H9 (cell line): Measurements from ENCODE around the gene SLC47A1. TPM values are rescaled to one million over a fixed set of nuclear protein-coding genes. Genes with fewer than 3 reads are reported as not detected.
"Not testable (repeated sequence)": the region's sequence is repeated elsewhere in the genome, so short reads cannot be mapped to it uniquely, and the experiment has no call there.

Experiments used
- DNase-seq: peaks from one replicate; pipeline ENCODE4 v3.0.0-alpha.2; 2017
- H2AFZ ChIP-seq: one replicate; pipeline ENCODE4 v1.6.1; 2013; ENCODE audit warnings: mild to moderate bottlenecking, low read length, control low read depth, moderate library complexity
- H2AK5ac ChIP-seq: 2 replicates; pipeline ENCODE4 v1.6.1; 2013; ENCODE audit warnings: low read length, control low read depth, mixed read lengths; ENCODE audit not compliant: insufficient read length
- H2BK120ac ChIP-seq: one replicate; pipeline ENCODE4 v1.6.1; 2013; ENCODE audit warnings: low read depth, mild to moderate bottlenecking, low read length, control low read depth, inconsistent platforms; ENCODE audit not compliant: poor library complexity, severe bottlenecking
- H2BK12ac ChIP-seq: 2 replicates; pipeline ENCODE4 v1.6.1; 2013; ENCODE audit warnings: low read length, control low read depth, mixed read lengths, low read depth; ENCODE audit not compliant: insufficient read length
- H2BK15ac ChIP-seq: 2 replicates; pipeline ENCODE4 v1.6.1; 2013; ENCODE audit warnings: low read depth, low read length, control low read depth
- H2BK20ac ChIP-seq: one replicate; pipeline ENCODE4 v1.6.1; 2013; ENCODE audit warnings: low read depth, mild to moderate bottlenecking, low read length, control low read depth, inconsistent platforms; ENCODE audit not compliant: poor library complexity, severe bottlenecking
- H2BK5ac ChIP-seq: 2 replicates; pipeline ENCODE4 v1.6.1; 2013; ENCODE audit warnings: low read length, control low read depth, mixed read lengths; ENCODE audit not compliant: insufficient read length
- H3K14ac ChIP-seq: 2 replicates; pipeline ENCODE4 v1.6.1; 2013; ENCODE audit warnings: low read length, control low read depth; ENCODE audit not compliant: insufficient read depth
- H3K18ac ChIP-seq: 2 replicates; pipeline ENCODE4 v1.6.1; 2013; ENCODE audit warnings: low read depth, mild to moderate bottlenecking, mixed read lengths, low read length, control low read depth; ENCODE audit not compliant: insufficient read length
- H3K23ac ChIP-seq: 2 replicates; pipeline ENCODE4 v1.6.1; 2013; ENCODE audit warnings: low read length, control low read depth, mixed read lengths, low read depth; ENCODE audit not compliant: insufficient read length
- H3K23me2 ChIP-seq: 2 replicates; pipeline ENCODE4 v1.6.1; 2013; ENCODE audit warnings: low read depth, mild to moderate bottlenecking, mixed read lengths, low read length, control low read depth; ENCODE audit not compliant: insufficient read length, poor library complexity, severe bottlenecking
- H3K27ac ChIP-seq: 2 replicates; pipeline ENCODE4 v1.5.1; 2013; ENCODE audit warnings: low read length, control low read depth, mixed read lengths, low read depth; ENCODE audit not compliant: insufficient read length
- H3K27me3 ChIP-seq: 2 replicates; pipeline ENCODE4 v1.6.1; 2013; ENCODE audit warnings: low read length, control low read depth, inconsistent platforms; ENCODE audit not compliant: insufficient read depth
- H3K4ac ChIP-seq: 2 replicates; pipeline ENCODE4 v1.6.1; 2013; ENCODE audit warnings: low read depth, mild to moderate bottlenecking, control low read depth, inconsistent platforms, low read length, moderate library complexity
- H3K4me1 ChIP-seq: 2 replicates; pipeline ENCODE4 v1.6.1; 2013; ENCODE audit warnings: low read length, control low read depth, inconsistent platforms; ENCODE audit not compliant: insufficient read depth
- H3K4me2 ChIP-seq: 2 replicates; pipeline ENCODE4 v1.6.1; 2013; ENCODE audit warnings: low read length, control low read depth, mixed read lengths; ENCODE audit not compliant: insufficient read length, insufficient read depth
- H3K56ac ChIP-seq: 2 replicates; pipeline ENCODE4 v1.6.1; 2013; ENCODE audit warnings: low read depth, mild to moderate bottlenecking, mixed read lengths, low read length, control low read depth; ENCODE audit not compliant: insufficient read length
- H3K79me1 ChIP-seq: 2 replicates; pipeline ENCODE4 v1.6.1; 2013; ENCODE audit warnings: low read depth, mild to moderate bottlenecking, moderate library complexity, low read length, control low read depth, inconsistent platforms; ENCODE audit not compliant: insufficient read depth, poor library complexity, severe bottlenecking
- H3K79me2 ChIP-seq: 2 replicates; pipeline ENCODE4 v1.6.1; 2013; ENCODE audit warnings: low read length, control low read depth, inconsistent platforms; ENCODE audit not compliant: insufficient read depth
- H3K9ac ChIP-seq: 2 replicates; pipeline ENCODE4 v1.6.1; 2013; ENCODE audit warnings: low read length, control low read depth, mixed read lengths; ENCODE audit not compliant: insufficient read length; ENCODE audit errors: extremely low read depth
- H3K9me3 ChIP-seq: one replicate; pipeline ENCODE4 v1.6.1; 2013; ENCODE audit warnings: low read depth, low read length, inconsistent platforms; ENCODE audit not compliant: control insufficient read depth
- H3T11ph ChIP-seq: one replicate; pipeline ENCODE4 v1.6.1; 2013; ENCODE audit warnings: mild to moderate bottlenecking, low read length, control low read depth, inconsistent platforms
- H4K20me1 ChIP-seq: one replicate; pipeline ENCODE4 v1.6.1; 2013; ENCODE audit not compliant: control insufficient read depth, insufficient read length, insufficient read depth
- H4K5ac ChIP-seq: 2 replicates; pipeline ENCODE4 v1.6.1; 2013; ENCODE audit warnings: low read depth, mild to moderate bottlenecking, mixed read lengths, low read length, control low read depth; ENCODE audit not compliant: insufficient read length
- H4K8ac ChIP-seq: replicated peaks from 2 replicates; pipeline ENCODE4 v1.6.1; 2013; ENCODE audit warnings: low read length, control low read depth, mixed read lengths, low read depth; ENCODE audit not compliant: insufficient read length
- H4K91ac ChIP-seq: 2 replicates; pipeline ENCODE4 v1.6.1; 2013; ENCODE audit warnings: low read depth, mild to moderate bottlenecking, moderate library complexity, mixed read lengths, low read length, control low read depth; ENCODE audit not compliant: insufficient read length
- H3K27ac Mint-ChIP-seq, 3 experiments: 2 replicates in 2 of 3; 3 replicates in 1 of 3; pipeline ENCODE4 v1.8.0; 2020 to 2021; ENCODE audit warnings: mixed read lengths in 3 of 3, mild to moderate bottlenecking in 1 of 3, moderate library complexity in 1 of 3
- H3K27me3 Mint-ChIP-seq: 2 replicates; pipeline ENCODE4 v1.8.0; 2021; ENCODE audit warnings: low read depth, mild to moderate bottlenecking, moderate library complexity, mixed read lengths
- H3K36me3 Mint-ChIP-seq, 3 experiments: 2 replicates in 2 of 3; 3 replicates in 1 of 3; pipeline ENCODE4 v1.8.0; 2020 to 2021; ENCODE audit warnings: low read depth in 3 of 3, mixed read lengths in 3 of 3; ENCODE audit not compliant: insufficient read depth in 1 of 3
- H3K4me1 Mint-ChIP-seq, 2 experiments: 2 replicates each; pipeline ENCODE4 v1.8.0; 2020; ENCODE audit warnings: mixed read lengths in 2 of 2
- H3K4me3 Mint-ChIP-seq, 2 experiments: 2 replicates in 1 of 2; 3 replicates in 1 of 2; pipeline ENCODE4 v1.8.0; 2020 to 2021; ENCODE audit warnings: mild to moderate bottlenecking in 2 of 2, mixed read lengths in 2 of 2, moderate library complexity in 1 of 2
- H3K9me3 Mint-ChIP-seq, 2 experiments: 2 replicates in 1 of 2; 3 replicates in 1 of 2; pipeline ENCODE4 v1.8.0; 2020; ENCODE audit warnings: mild to moderate bottlenecking in 2 of 2, mixed read lengths in 2 of 2, moderate library complexity in 1 of 2
- WGBS: extraction: QIAGEN DNeasy Blood & Tissue Kit; methylation state at CpG from one replicate; pipeline ENCODE4 v1.1.7; 2013; ENCODE audit warnings: missing lambda C conversion rate, low lambda C conversion rate, mixed read lengths; ENCODE audit not compliant: insufficient read length; ENCODE audit errors: extremely low coverage; 5-methylcytosine and 5-hydroxymethylcytosine counted together
- total RNA-seq: library from RNA; stranded (reverse); gene quantifications from 2 replicates; pipeline ENCODE4 v1.2.1, GENCODE V29; 2021
- TF ChIP-seq, protein P1 (sequence below): fragments of 200-600 bp; sonication (generic); conservative IDR thresholded peaks from 3 replicates; pipeline ENCODE4 v1.8.0; 2021; ENCODE audit warnings: antibody characterized with exemption, mild to moderate bottlenecking

The SLC47A1 gene
- total RNA-seq, 1 experiment from 2014 or later = 4.0 TPM

DNA sequence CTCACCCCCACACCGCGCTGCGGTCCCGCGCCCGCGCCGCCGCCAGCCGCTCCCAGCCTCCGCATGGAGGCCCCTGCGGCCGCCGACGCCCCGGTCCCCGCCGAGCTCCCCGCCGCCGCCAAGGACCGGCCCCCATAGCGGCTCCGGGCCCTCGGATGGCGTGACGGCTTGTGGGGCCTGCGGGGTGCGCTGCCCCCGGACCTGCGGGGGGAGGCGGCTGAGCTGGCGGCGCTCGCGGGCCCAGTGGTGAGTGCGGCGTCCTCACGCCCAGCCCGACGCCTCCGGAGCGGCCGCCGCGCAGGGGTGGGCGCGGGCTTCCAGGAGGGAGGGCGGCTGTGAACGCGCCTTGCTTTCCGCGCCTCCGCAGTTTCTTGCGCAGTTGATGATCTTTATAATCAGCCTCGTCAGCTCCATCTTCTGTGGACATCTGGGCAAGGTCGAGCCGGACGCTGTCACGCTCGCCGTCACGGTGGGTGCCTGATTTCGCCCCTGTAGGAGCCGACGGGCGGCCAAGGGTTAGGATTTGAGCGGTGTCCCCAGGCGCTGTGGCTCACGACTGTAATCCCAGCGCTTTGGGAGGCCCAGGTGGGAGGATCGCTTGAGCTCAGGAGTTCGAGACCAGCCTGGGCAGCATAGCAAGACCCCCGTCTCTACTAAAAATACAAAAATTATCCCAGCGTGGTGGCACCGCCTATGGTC is 46.4 kb downstream of the SLC47A1 start:
- Mint-ChIP-seq H3K4me1 (peaks cover 11 to 17% of the 10 kb centered on the region in 2 experiments), H3K27ac (no peak overlapping the region), H3K36me3 (no peaks in the 10 kb centered on the region), H3K9me3 (0 out of 5 replicates have a peak, but pooled peaks cover 0 to under 1% of the 10 kb centered on the region in 2 experiments), H3K27me3 (peaks cover 18% of the 10 kb centered on the region), H3K4me3 (peak overlapping the region; percentile 65 to 84)
- Histone ChIP-seq H4K91ac (no peak overlapping the region), H2BK12ac (no peak overlapping the region), H3K27ac (no peak overlapping the region), H2BK120ac (no peak overlapping the region), H2AK5ac (no peak overlapping the region), H4K8ac (no peak overlapping the region), H2BK20ac (no peak overlapping the region), H3K9ac (no peak overlapping the region), H3K4me1 (no peaks in the 10 kb centered on the region), H3T11ph (no peak overlapping the region), H3K4me2 (peak overlapping the region; percentile 46), H2AFZ (no peak overlapping the region), H3K23ac (no peak overlapping the region), H4K20me1 (no peaks in the 10 kb centered on the region), H3K9me3 (no peaks in the 10 kb centered on the region), H2BK5ac (no peak overlapping the region), H3K4ac (no peak overlapping the region), H3K18ac (no peak overlapping the region), H2BK15ac (no peak overlapping the region), H3K14ac (peak overlapping the region; percentile 50; the same call in 1 of the 2 replicates), H3K79me1 (no peaks in the 10 kb centered on the region), H4K5ac (no peak overlapping the region), H3K27me3 (no peaks in the 10 kb centered on the region), H3K23me2 (peaks cover 4% of the 10 kb centered on the region), H3K56ac (no peak overlapping the region), H3K79me2 (no peaks in the 10 kb centered on the region)
- peak; percentile 54 for DNase-seq
- WGBS = no CpG with 5 or more reads among the region's 76 CpGs
- TF ChIP-seq, protein P1, sequence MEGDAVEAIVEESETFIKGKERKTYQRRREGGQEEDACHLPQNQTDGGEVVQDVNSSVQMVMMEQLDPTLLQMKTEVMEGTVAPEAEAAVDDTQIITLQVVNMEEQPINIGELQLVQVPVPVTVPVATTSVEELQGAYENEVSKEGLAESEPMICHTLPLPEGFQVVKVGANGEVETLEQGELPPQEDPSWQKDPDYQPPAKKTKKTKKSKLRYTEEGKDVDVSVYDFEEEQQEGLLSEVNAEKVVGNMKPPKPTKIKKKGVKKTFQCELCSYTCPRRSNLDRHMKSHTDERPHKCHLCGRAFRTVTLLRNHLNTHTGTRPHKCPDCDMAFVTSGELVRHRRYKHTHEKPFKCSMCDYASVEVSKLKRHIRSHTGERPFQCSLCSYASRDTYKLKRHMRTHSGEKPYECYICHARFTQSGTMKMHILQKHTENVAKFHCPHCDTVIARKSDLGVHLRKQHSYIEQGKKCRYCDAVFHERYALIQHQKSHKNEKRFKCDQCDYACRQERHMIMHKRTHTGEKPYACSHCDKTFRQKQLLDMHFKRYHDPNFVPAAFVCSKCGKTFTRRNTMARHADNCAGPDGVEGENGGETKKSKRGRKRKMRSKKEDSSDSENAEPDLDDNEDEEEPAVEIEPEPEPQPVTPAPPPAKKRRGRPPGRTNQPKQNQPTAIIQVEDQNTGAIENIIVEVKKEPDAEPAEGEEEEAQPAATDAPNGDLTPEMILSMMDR = no peak

- not testable (repeated sequence) for H3K36me3 Mint-ChIP-seq, H3K14ac ChIP-seq, H2BK12ac ChIP-seq, H3K23me2 ChIP-seq, H3K23ac ChIP-seq, H3K9me3 ChIP-seq, H2BK20ac ChIP-seq, H3K9me3 Mint-ChIP-seq, H4K8ac ChIP-seq, H2BK15ac ChIP-seq, H3K9ac ChIP-seq, H3K79me2 ChIP-seq, H3K27ac Mint-ChIP-seq, H4K20me1 ChIP-seq, H2BK5ac ChIP-seq, H2AFZ ChIP-seq, H3K79me1 ChIP-seq, H3K4ac ChIP-seq, H3K56ac ChIP-seq, H2BK120ac ChIP-seq, H3K27me3 ChIP-seq, H3K27ac ChIP-seq, H4K91ac ChIP-seq, DNase-seq, H3T11ph ChIP-seq, H3K4me1 ChIP-seq, H2AK5ac ChIP-seq, H3K18ac ChIP-seq, H4K5ac ChIP-seq
- WGBS = no CpG with 5 or more reads among the region's 17 CpGs
- peak overlapping the region; percentile 43 for H3K4me2 ChIP-seq
- H3K27me3 Mint-ChIP-seq = peaks cover 18% of the 10 kb centered on the region
- H3K4me3 Mint-ChIP-seq = peak overlapping the region; percentile 65 to 84
- peaks cover 10 to 15% of the 10 kb centered on the region in 2 experiments for H3K4me1 Mint-ChIP-seq
Observed at GRCh38 chr17:19580566-19580920, 46.9 kb downstream of the SLC47A1 start.
